ENCODE measurements around the gene EHD1.
A peak's percentile ranks its signal among the peaks of the same experiment; 100 is the strongest.

EHD1 gene

GRCh38 chr11:64804346-64805210, 73.8 kb downstream of the EHD1 start:
- DNase-seq (ENCODE audit: low read depth, low spot score): no peak
- peak overlapping the region; percentile 88 for H3K27ac ChIP-seq

- peak overlapping the region; percentile 88 for H3K27ac ChIP-seq
- no peak for DNase-seq (ENCODE audit: low read depth, low spot score)
Measured at GRCh38 chr11:64803846-64804345, 74.5 kb downstream of the EHD1 start.

- peak; percentile 5 for DNase-seq (ENCODE audit: low read depth, low spot score)
- H3K27ac ChIP-seq: peak within 1 kb of the TSS; percentile 88
Measured at GRCh38 chr11:64803158-64803845, 75.1 kb downstream of the EHD1 start, which contains the start of gene MAP4K2. Gene MAP4K2, minus strand, starts transcription at chr11:64803214. Its CDS starts 65 bp downstream, at chr11:64803149.

- no peak overlapping the region for H3K27ac ChIP-seq
- no peak for DNase-seq (ENCODE audit: low read depth, low spot score)
Measured at GRCh38 chr11:64802370-64803157, 75.9 kb downstream of the EHD1 start.
